Parathyroid adenoma (tissue), 2 donors: ENCODE measurements around the gene PPP1R11.

ENCODE experiments used
- H2AFZ ChIP-seq: fragments of 300-600 bp; sonication (generic); one replicate; pipeline ENCODE4 v1.7.0; 2017; ENCODE audit warnings: antibody characterized with exemption, mild to moderate bottlenecking
- H3K27ac ChIP-seq: fragments of 300-600 bp; sonication (generic); one replicate; pipeline ENCODE4 v1.7.0; 2017
- H3K27me3 ChIP-seq: fragments of 300-600 bp; sonication (generic); one replicate; pipeline ENCODE4 v1.7.0; 2017; ENCODE audit warnings: low read length; ENCODE audit not compliant: control insufficient read depth, insufficient read depth
- H3K36me3 ChIP-seq: fragments of 300-600 bp; sonication (generic); one replicate; pipeline ENCODE4 v1.7.0; 2017; ENCODE audit warnings: low read length; ENCODE audit not compliant: control insufficient read depth, insufficient read depth
- H3K4me1 ChIP-seq: fragments of 300-600 bp; sonication (generic); one replicate; pipeline ENCODE4 v1.7.0; 2017; ENCODE audit warnings: control low read depth
- H3K4me2 ChIP-seq: fragments of 300-600 bp; sonication (generic); one replicate; pipeline ENCODE4 v1.7.0; 2017; ENCODE audit warnings: low read length
- H3K4me3 ChIP-seq: fragments of 300-600 bp; sonication (generic); one replicate; pipeline ENCODE4 v1.7.0; 2017; ENCODE audit warnings: low read depth, low read length
- H3K79me2 ChIP-seq: fragments of 300-600 bp; sonication (generic); one replicate; pipeline ENCODE4 v1.7.0; 2017; ENCODE audit warnings: control low read depth
- H3K9ac ChIP-seq: fragments of 300-600 bp; sonication (generic); one replicate; pipeline ENCODE4 v1.7.0; 2017; ENCODE audit warnings: mild to moderate bottlenecking
- H3K9me3 ChIP-seq: fragments of 300-600 bp; sonication (generic); one replicate; pipeline ENCODE4 v1.7.0; 2017; ENCODE audit warnings: low read length; ENCODE audit not compliant: control insufficient read depth
- TF ChIP-seq, protein P1 (sequence below): fragments of 300-600 bp; sonication (generic); IDR thresholded peaks from one replicate; pipeline ENCODE4 v1.7.0; 2017; ENCODE audit warnings: antibody characterized with exemption, mild to moderate bottlenecking
- donor health status: primary hyperparathyroidism.

Gene PPP1R11

DNA sequence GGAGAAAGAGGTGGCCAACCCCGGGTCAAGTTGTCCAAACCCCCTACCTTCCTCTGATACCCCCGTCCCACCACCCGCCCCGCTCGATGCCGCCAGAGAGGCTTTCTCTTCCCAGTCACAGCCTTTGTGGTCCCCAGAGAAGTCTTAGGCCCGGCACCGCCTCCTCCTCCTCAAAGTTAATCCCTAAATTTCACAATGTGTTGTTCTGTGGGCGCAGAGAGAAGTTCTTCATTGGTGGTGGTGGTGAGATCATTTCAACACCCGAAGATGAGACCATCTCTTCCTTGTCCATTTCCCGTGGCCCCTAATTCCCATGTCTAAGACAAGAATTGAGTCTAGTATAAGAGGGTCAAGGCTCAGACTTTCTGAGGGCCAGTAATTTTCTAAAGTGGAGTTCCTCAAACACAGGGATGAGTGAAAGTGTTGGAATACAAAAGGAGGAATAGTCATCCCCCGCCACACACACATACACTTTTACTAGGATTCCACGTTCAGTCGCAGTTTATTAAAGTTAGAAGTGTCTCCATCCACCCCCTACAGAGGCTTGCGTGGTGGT, 35.5 kb downstream of the PPP1R11 start:
- H2AFZ ChIP-seq, result peak overlapping the region; percentile 75
- H3K4me2 ChIP-seq, result peak overlapping the region; percentile 94
- no peaks in the 10 kb centered on the region for H3K79me2 ChIP-seq
- no peaks in the 10 kb centered on the region for H3K9me3 ChIP-seq
- peaks cover 8% of the 10 kb centered on the region for H3K4me1 ChIP-seq
- H3K36me3 ChIP-seq, result no peaks in the 10 kb centered on the region
- H3K9ac ChIP-seq, result no peak overlapping the region
- TF ChIP-seq, protein P1, sequence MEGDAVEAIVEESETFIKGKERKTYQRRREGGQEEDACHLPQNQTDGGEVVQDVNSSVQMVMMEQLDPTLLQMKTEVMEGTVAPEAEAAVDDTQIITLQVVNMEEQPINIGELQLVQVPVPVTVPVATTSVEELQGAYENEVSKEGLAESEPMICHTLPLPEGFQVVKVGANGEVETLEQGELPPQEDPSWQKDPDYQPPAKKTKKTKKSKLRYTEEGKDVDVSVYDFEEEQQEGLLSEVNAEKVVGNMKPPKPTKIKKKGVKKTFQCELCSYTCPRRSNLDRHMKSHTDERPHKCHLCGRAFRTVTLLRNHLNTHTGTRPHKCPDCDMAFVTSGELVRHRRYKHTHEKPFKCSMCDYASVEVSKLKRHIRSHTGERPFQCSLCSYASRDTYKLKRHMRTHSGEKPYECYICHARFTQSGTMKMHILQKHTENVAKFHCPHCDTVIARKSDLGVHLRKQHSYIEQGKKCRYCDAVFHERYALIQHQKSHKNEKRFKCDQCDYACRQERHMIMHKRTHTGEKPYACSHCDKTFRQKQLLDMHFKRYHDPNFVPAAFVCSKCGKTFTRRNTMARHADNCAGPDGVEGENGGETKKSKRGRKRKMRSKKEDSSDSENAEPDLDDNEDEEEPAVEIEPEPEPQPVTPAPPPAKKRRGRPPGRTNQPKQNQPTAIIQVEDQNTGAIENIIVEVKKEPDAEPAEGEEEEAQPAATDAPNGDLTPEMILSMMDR, result no peak
- H3K27ac ChIP-seq, result peak overlapping the region; percentile 3
- no peaks in the 10 kb centered on the region for H3K27me3 ChIP-seq
- peak overlapping the region; percentile 51 for H3K4me3 ChIP-seq

DNA sequence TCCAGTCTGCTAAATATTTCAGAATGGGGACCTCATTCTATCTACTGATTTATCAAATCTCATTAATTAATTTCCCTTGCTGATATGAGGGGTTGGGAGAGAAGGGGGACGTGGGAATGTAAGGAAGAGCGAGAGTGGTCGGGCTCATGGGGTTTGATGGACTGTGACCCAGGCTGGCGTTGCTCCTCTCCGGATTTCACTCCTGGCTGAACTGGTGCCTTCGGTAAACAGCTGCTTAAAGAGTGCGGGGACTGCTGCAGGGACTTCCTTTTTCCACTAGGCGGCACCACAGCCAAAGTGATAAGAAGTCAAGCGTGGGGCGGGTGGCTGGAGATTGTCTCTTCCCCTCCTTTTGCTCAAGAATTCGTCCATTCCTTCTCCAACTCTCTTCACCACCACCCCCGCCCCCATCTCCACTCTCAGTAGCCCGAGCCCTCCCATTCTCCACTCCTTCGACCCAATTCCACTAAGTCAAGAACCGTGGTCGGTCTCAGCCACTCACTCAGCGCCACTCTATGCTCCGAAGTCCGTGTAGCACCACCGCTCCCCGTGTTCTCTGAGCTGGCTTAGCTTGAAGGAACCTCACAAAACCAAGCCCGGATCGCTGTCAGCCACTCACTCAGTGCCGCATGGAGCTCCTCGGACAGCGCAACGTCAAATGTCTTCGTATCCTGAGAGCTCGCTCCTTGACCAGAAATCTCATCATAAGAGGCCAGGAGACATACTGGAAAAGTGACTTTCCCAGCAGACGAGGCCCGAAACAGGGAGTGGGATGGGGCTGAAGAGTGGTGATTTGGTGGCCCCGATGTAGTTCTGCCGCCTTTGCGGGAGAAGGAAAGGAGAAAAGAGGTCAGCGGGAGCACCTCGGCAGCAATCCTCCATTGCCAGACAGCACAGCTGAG, 36.2 kb downstream of the PPP1R11 start:
- Histone ChIP-seq H3K9me3 (no peaks in the 10 kb centered on the region), H3K27ac (no peak overlapping the region), H3K4me1 (peaks cover 8% of the 10 kb centered on the region), H3K9ac (no peak overlapping the region), H3K27me3 (no peaks in the 10 kb centered on the region), H3K36me3 (no peaks in the 10 kb centered on the region), H3K4me3 (peak overlapping the region; percentile 51), H3K4me2 (peak overlapping the region; percentile 87), H3K79me2 (no peaks in the 10 kb centered on the region), H2AFZ (peak overlapping the region; percentile 75)
- TF ChIP-seq, protein P1, result peak; percentile 89

DNA sequence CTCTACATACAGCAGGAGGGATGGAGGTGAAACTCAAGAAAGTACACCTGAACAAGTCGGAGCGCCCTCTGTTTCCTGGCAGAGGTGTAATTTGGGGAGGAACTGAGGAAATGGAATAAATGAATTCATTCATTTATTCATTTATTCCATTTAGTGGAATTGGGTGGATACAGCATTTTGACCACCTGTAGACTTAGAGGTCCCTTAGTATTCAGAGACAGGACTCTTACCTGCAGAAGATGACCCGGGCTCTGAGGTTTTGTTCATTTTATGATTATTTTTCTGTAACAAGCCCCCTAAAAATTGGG, 36.8 kb downstream of the PPP1R11 start:
- H3K27me3 ChIP-seq, result no peaks in the 10 kb centered on the region
- H3K9ac ChIP-seq, result no peak overlapping the region
- no peaks in the 10 kb centered on the region for H3K36me3 ChIP-seq
- H3K4me1 ChIP-seq, result peaks cover 8% of the 10 kb centered on the region
- TF ChIP-seq, protein P1, result no peak
- H3K4me2 ChIP-seq, result peak overlapping the region; percentile 87
- peak overlapping the region; percentile 51 for H3K4me3 ChIP-seq
- no peaks in the 10 kb centered on the region for H3K79me2 ChIP-seq
- peak overlapping the region; percentile 75 for H2AFZ ChIP-seq
- H3K27ac ChIP-seq, result no peak overlapping the region
- H3K9me3 ChIP-seq, result no peaks in the 10 kb centered on the region

DNA sequence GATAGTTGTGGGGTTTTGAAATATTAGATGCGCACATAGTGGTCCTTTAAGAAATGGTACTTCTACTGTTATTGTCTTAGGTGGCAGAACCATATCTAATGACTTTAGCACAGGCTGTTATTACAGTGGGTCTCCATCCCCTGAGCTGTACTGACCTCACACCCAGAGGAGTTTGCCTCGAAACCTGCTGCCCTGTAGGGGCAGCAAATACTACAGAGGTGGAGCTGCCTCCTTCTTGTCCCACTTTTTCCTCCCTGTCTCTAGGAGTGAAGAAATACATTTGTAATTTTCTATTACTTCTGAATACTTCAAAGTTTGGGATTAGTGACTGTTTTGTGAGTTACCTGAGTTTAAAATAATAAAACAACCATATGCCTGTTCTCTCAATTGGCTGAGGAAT, 37.7 kb downstream of the PPP1R11 start:
- TF ChIP-seq, protein P1, result no peak
- Histone ChIP-seq H3K27ac (no peak overlapping the region), H3K36me3 (no peaks in the 10 kb centered on the region), H3K9ac (no peak overlapping the region), H2AFZ (no peak overlapping the region), H3K4me3 (no peak overlapping the region), H3K27me3 (no peaks in the 10 kb centered on the region), H3K9me3 (no peaks in the 10 kb centered on the region), H3K4me1 (peaks cover 8% of the 10 kb centered on the region), H3K4me2 (no peak overlapping the region), H3K79me2 (no peaks in the 10 kb centered on the region)
